ENCODE results near the gene MIER2. TPM values are rescaled to one million over a fixed set of nuclear protein-coding genes. Genes with fewer than 3 reads are reported as not detected.

The MIER2 gene
- total and polyA plus RNA-seq, 10 of the 15 experiments (the other 5 are each of a cell fraction or from before 2014, with no cell fraction given), result 0.48 to 23.6 (median 12.1) TPM

- no peak for DNase-seq (ENCODE audit: low read depth, low spot score)
- SMC1A ChIA-PET (ENCODE audit: uncharacterized antibody, unreplicated experiment), result no interaction called here
- POLR2A ChIA-PET, result no interaction called here
- ATAC-seq, result peak; percentile 43
- intact Hi-C loops (cut with micrococcal nuclease; ENCODE audit: unreplicated experiment), result no loop called here
- Histone ChIP-seq H3K9me3 (replicated peaks; ENCODE audit: control insufficient read depth, insufficient read depth, low read length) (no peaks in the 10 kb centered on the region; the same call in 2 of the 3 replicates), H3K27ac (ENCODE audit: control insufficient read depth, insufficient read depth) (peak overlapping the region; percentile 62), H3K4me3 (peak overlapping the region; percentile 72), H4K20me1 (ENCODE audit: control insufficient read depth, insufficient read depth) (no peaks in the 10 kb centered on the region), H3K79me2 (ENCODE audit: control insufficient read depth, insufficient read depth, low read length) (peaks cover 36% of the 10 kb centered on the region), H2AFZ (ENCODE audit: control insufficient read depth, low read depth, low read length) (peak overlapping the region; percentile 34; the same call in 1 of the 2 replicates), H3K9ac (ENCODE audit: control insufficient read depth, insufficient read depth, low read length) (peak overlapping the region; percentile 85), H3K4me1 (ENCODE audit: control insufficient read depth, insufficient read depth, low read length) (peaks cover 17% of the 10 kb centered on the region), H3K4me2 (ENCODE audit: control insufficient read depth, insufficient read depth) (peak overlapping the region; percentile 97), H3K36me3 (ENCODE audit: control insufficient read depth in 2 of 2, insufficient read depth in 2 of 2, low read length in 1 of 2) (no peaks in the 10 kb centered on the region), H3K27me3 (replicated peaks in 1 of 2; ENCODE audit: control insufficient read depth in 2 of 2, insufficient read depth in 2 of 2, low read length in 1 of 2) (no peaks in the 10 kb centered on the region)
- in situ Hi-C loops (cut with MboI), result no loop called here
- TF ChIP-seq NFXL1 (IDR thresholded peaks at IDR 0.05; ENCODE audit: borderline replicate concordance) (no peak), GATAD2B (conservative IDR thresholded peaks at IDR 0.05; ENCODE audit: low read depth) (peak; percentile 61), LARP7 (IDR thresholded peaks at IDR 0.05) (0 out of 2 replicates have a peak, but pooled peaks have one; percentile 35)
- FAIRE-seq, result peak; percentile 78
- RAD21 ChIA-PET (ENCODE audit: unreplicated experiment), result interaction anchor here (1.7 kb wide), 1 partner anchor 39 kb away, joined by 4 read pairs; no protein-coding TSS in a partner anchor
- BruUV-seq (replicated peaks), result no TSS peak
- 2% methylated on average over 22 of the region's 70 CpGs for WGBS (ENCODE audit: insufficient coverage, insufficient replicate concordance, low lambda C conversion rate, missing lambda C conversion rate)
- CTCF ChIA-PET, result no interaction called here
Observed at GRCh38 chr19:343941-344624, 513 bp downstream of the MIER2 start.

GRCh38 chr19:343451-343931 lies 1.1 kb downstream of the MIER2 start:
- intact Hi-C loops (cut with micrococcal nuclease; ENCODE audit: unreplicated experiment), result no loop called here
- TF ChIP-seq HSF1 (IDR thresholded peaks at IDR 0.05; ENCODE audit: low read depth, low read length) (no peak), MLLT1 (IDR thresholded peaks at IDR 0.05) (peak; percentile 87)
- WGBS (ENCODE audit: insufficient coverage, insufficient replicate concordance, low lambda C conversion rate, missing lambda C conversion rate), result 72% methylated on average over 19 of the region's 19 CpGs

More at GRCh38 chr19:343451-343931, 1.1 kb downstream of the MIER2 start:
- no peak overlapping the region for H2AFZ ChIP-seq (ENCODE audit: control insufficient read depth, low read depth, low read length)
- FAIRE-seq (no peak), DNase-seq (ENCODE audit: low read depth, low spot score) (no peak), ATAC-seq (peak; percentile 13; the same call in 2 of the 3 replicates)
- ChIA-PET RAD21 (ENCODE audit: unreplicated experiment) (interaction anchor here (1.7 kb wide), 1 partner anchor 39 kb away, joined by 4 read pairs; no protein-coding TSS in a partner anchor), CTCF (interaction anchor here (0.9 to 1.4 kb wide), 4 partner anchors 68 to 166 kb away, joined by 3 read pairs; no protein-coding TSS in a partner anchor), POLR2A (no interaction called here), SMC1A (ENCODE audit: uncharacterized antibody, unreplicated experiment) (no interaction called here)
- H3K4me1 ChIP-seq (ENCODE audit: control insufficient read depth, insufficient read depth, low read length), result peaks cover 17% of the 10 kb centered on the region
- H3K9ac ChIP-seq (ENCODE audit: control insufficient read depth, insufficient read depth, low read length), result peak overlapping the region; percentile 85
- no peaks in the 10 kb centered on the region; the same call in 2 of the 3 replicates for H3K9me3 ChIP-seq (replicated peaks; ENCODE audit: control insufficient read depth, insufficient read depth, low read length)
- in situ Hi-C loops (cut with MboI), result no loop called here
- peak overlapping the region; percentile 72 for H3K4me3 ChIP-seq
- H3K4me2 ChIP-seq (ENCODE audit: control insufficient read depth, insufficient read depth), result peak overlapping the region; percentile 97
- peak overlapping the region; percentile 62 for H3K27ac ChIP-seq (ENCODE audit: control insufficient read depth, insufficient read depth)
- BruUV-seq (replicated peaks), result TSS peak; percentile 59
- no peaks in the 10 kb centered on the region for H4K20me1 ChIP-seq (ENCODE audit: control insufficient read depth, insufficient read depth)
- peaks cover 39% of the 10 kb centered on the region for H3K79me2 ChIP-seq (ENCODE audit: control insufficient read depth, insufficient read depth, low read length)
- no peaks in the 10 kb centered on the region for H3K36me3 ChIP-seq (ENCODE audit: control insufficient read depth in 2 of 2, insufficient read depth in 2 of 2, low read length in 1 of 2)
- no peaks in the 10 kb centered on the region for H3K27me3 ChIP-seq (replicated peaks in 1 of 2; ENCODE audit: control insufficient read depth in 2 of 2, insufficient read depth in 2 of 2, low read length in 1 of 2)

Data from GM12878 (cell line).